GM19452 (cell line): ENCODE data around the gene TANGO6.
"Not testable (repeated sequence)": the region's sequence is repeated elsewhere in the genome, so short reads cannot be mapped to it uniquely, and the experiment has no call there.

ENCODE experiments used
- ATAC-seq: cut with Tn5 transposase; IDR thresholded peaks from one replicate; pipeline ENCODE4 v1.9.1; 2021; ENCODE audit not compliant: unreplicated experiment

The TANGO6 gene

DNA sequence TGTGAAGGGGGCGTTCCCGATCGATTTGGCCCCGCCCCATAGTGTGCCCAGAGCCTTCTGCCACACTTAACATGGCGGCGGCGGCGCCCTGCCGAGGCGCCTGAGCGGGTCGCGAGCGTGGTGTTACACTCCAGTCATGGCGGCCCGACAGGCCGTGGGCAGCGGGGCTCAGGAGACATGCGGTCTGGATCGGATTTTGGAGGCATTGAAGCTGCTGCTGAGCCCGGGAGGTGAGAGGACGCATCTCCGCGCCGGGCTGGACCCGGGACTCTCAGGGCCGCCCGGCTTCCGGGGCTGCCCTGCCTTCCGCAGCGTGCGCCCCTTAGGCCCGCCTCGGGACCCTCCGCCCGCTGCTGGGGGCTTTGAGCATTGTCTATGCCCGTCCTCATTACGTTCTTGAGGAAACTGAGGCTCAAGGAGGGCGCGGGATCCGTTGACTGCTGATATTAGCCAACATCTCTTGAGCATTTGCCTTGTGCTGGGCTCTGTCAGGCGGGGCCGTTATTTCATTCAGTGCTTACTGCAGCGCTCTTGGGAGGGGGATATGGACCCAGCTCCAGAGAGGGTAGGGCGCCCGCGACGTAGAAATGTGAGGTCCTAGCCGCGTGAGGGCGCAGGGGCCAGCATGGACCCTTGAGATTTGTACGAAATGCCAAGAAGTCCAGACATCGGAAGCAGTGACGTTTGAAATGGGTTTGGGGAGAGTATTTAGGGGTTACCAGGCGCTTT is at the start of gene TANGO6:
TANGO6 (plus strand) TSS at position 50 of the 729 bp plus-strand sequence; CDS start at position 137, 87 bp downstream.
- ATAC-seq, result peak; percentile 90

DNA sequence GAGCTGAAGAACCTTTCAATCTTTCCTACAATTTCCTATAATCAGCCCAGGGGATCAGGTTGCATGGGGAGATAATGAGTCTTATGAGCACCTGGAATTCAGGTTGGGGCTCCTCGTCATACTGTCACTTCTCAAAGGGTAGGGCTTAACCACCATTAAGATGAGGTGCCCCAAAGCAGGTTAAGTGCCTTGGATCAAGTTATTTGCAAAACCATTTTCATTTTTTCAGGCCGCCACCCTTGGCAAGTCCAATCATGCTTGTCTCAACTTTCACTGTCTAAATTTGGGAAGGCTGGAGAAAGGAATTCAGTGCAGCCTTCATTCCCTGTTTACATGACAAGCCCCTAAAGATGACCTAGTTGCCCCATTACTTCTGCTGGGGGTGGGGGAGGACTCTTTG is 44.9 kb upstream of the TANGO6 start:
- ATAC-seq, result no peak

GRCh38 chr16:68800257-68800875 is 43.0 kb upstream of the TANGO6 start:
- no peak for ATAC-seq

- ATAC-seq, result no peak
Observed at GRCh38 chr16:68802190-68802589, 41.1 kb upstream of the TANGO6 start.

DNA sequence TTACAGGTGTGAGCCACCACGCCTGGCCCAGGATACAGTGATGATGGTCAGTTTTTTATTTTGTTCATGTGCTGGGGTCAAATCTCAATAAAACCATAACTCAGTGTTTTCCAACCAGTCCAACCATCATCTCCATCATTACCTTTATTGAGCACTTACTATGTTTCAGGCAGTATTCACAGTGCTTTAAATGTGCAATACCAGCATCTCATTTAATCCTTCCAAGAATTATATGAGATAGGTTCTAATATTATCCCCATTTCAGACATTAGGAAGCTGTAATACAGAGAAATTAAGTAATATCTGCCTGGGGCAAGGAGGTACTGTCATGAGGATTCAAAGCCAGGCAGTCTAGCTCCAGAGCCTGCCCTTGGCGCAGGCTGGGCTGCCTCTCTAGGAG is 36.9 kb upstream of the TANGO6 start:
- ATAC-seq, result no peak

- no peak for ATAC-seq
Observed at GRCh38 chr16:68806981-68807380, 36.4 kb upstream of the TANGO6 start.

- ATAC-seq, result no peak
Observed at GRCh38 chr16:68814516-68814915, 28.8 kb upstream of the TANGO6 start.

- ATAC-seq, result no peak
Observed at GRCh38 chr16:68823401-68824135, 19.8 kb upstream of the TANGO6 start.

DNA sequence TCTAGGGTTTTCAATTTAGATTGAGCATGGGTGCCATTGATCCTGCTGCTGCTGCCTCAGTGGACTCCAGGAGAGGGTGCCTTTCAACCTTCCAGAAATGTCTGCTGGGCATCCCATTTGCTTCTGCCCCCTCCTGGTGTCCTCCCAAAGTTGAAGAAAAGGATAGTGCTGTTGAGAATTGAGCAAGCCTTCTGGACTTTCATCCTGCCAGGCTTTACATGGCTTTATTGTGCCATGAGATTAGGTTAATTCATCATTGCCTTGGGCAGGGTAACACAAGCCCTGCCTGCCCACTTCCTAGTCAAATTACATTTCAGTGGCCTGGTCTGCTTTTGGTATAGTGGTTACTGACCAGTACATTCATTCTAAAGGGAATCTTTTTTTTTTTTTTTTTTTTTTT is 17.9 kb upstream of the TANGO6 start:
- ATAC-seq, result no peak

DNA sequence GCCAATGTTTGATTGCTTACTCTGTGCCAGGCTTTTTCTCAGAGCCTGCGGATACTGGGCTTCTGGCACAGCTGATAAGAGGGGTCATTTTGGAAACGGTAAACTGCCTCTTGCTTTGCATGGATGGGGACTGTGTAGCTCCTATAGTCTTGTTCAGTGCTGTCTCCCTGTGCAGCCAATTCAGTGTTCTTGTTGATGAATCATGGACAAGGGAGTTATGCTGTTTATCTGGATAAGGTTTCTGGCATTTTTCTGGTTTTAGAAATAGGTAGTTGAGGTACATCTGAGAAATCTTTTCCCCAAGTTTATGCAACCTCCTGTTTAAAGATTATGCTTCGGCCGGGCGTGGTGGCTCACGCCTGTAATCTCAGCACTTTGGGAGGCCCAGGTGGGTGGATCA is 16.7 kb upstream of the TANGO6 start:
- ATAC-seq, result no peak

- no peak for ATAC-seq
Observed at GRCh38 chr16:68833251-68833650, 10.1 kb upstream of the TANGO6 start.

GRCh38 chr16:68834550-68834949 is 8.8 kb upstream of the TANGO6 start:
- no peak for ATAC-seq

- no peak for ATAC-seq
Observed at GRCh38 chr16:68835970-68836369, 7.4 kb upstream of the TANGO6 start.

DNA sequence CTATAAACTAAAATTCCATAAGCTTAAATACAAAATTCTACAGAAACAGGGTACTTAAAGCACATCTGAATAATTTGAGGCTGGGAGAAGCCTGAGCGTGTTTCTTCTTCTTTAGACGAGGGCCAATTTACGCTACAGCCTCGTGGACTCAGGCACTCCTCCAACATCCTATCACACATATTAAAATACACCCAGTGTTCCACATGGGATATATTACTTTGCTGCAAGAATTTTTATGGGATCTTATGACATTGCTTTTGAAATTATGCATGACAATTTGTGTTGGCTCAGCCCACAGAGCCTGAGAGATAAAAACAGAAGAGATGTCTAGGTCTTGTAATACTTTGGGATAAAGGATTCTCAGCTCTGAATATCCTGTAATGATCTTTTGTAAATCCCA is 3.5 kb upstream of the TANGO6 start:
- ATAC-seq, result no peak

- ATAC-seq, result not testable (repeated sequence)
Observed at GRCh38 chr16:68842964-68843481, 308 bp upstream of the TANGO6 start.

GRCh38 chr16:68844211-68844564 is 857 bp downstream of the TANGO6 start:
- ATAC-seq, result no peak

DNA sequence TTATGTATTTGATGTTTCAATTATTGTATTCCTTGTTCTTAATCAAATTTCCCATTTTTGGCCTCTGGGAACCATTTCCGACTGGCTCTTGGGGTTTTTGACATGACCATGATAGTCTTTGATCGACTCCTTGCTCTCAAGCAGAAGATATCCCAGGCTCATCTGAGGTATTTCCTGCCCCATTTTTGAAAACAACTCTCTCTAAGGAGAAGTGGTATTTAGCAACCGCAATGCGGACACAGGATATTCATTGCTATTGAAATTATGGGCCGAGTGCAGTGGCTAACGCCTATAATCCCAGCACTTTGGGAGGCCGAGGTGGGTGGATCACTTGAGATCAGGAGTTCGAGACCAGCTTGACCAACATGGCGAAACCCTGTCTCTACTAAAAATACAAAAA is 5.5 kb downstream of the TANGO6 start:
- no peak for ATAC-seq

DNA sequence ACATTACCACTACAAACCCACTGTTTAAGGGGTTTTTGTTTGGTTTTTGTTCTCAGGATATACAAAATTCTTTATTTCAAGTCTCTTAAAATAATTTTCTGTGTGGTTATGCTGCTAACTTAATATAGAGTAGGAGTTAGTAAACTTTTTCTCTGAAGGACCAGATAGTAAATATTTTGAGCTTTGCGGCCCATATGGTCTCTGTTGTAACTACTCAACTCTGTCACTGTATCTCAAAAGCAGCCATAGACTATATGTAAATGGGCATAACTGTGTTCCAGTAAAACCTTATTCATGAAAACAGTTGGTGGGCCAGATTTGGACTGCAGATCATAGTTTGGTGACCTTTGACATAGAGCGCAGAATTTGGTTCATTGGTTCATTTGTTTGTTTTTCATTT is 7.2 kb downstream of the TANGO6 start:
- ATAC-seq, result no peak

GRCh38 chr16:68851601-68852000 is 8.3 kb downstream of the TANGO6 start:
- no peak for ATAC-seq

DNA sequence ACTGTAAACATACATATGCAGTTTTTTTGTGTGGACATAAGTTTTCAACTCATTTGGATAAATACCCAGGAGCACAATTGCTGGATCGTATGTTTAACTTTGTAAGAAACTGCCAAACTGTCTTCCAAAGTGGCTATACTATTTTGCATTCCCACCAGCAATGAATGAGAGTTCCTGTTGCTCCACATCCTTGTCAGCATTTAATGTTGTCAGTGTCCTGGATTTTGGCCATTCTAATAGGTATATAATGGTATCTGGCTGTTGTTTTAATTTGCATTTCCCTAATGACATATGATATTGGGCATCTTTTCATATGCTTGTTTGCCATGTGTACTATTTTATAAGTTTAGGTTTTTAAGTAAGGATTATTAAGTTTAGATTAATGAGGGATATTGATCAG is 14.1 kb downstream of the TANGO6 start:
- no peak for ATAC-seq

- no peak for ATAC-seq
Observed at GRCh38 chr16:68859828-68860227, 16.5 kb downstream of the TANGO6 start.
